BE2C (cell line): Measurements from ENCODE around the gene F8A2. TPM values are rescaled to one million over a fixed set of nuclear protein-coding genes. Genes with fewer than 3 reads are reported as not detected.
"Not testable (repeated sequence)": the region's sequence is repeated elsewhere in the genome, so short reads cannot be mapped to it uniquely, and the experiment has no call there.

ENCODE experiments used
- DNase-seq: peaks from one replicate; pipeline ENCODE4 v3.0.0-alpha.2; 2020
- H3K27me3 ChIP-seq: fragments of 250-450 bp; sonication (Bioruptor Pico); 2 replicates; pipeline ENCODE4 v1.5.1; 2020; ENCODE audit warnings: mild to moderate bottlenecking
- H3K36me3 ChIP-seq: fragments of 250-450 bp; sonication (Bioruptor Pico); 2 replicates; pipeline ENCODE4 v1.5.1; 2020; ENCODE audit warnings: mild to moderate bottlenecking
- H3K4me1 ChIP-seq: fragments of 250-450 bp; sonication (Bioruptor Pico); 2 replicates; pipeline ENCODE4 v1.5.1; 2020
- H3K4me3 ChIP-seq: 2 replicates; pipeline ENCODE4 v1.5.1; 2011; ENCODE audit warnings: low read depth, low read length
- H3K9me3 ChIP-seq: fragments of 250-450 bp; sonication (Bioruptor Pico); 2 replicates; pipeline ENCODE4 v1.5.1; 2020
- polyA plus RNA-seq: library from polyadenylated mRNA; unstranded; fragments of >200 nt; gene quantifications from one replicate; pipeline ENCODE4 v1.2.1, GENCODE V29; 2012; ENCODE audit warnings: low read depth, missing spikeins; ENCODE audit not compliant: insufficient read length, insufficient read depth
- TF ChIP-seq, protein P1 (sequence below): IDR thresholded peaks from 2 replicates; pipeline ENCODE4 v1.5.1; 2012; ENCODE audit warnings: mild to moderate bottlenecking, low read depth, low read length

The F8A2 gene
- polyA plus RNA-seq, result not detected

DNA sequence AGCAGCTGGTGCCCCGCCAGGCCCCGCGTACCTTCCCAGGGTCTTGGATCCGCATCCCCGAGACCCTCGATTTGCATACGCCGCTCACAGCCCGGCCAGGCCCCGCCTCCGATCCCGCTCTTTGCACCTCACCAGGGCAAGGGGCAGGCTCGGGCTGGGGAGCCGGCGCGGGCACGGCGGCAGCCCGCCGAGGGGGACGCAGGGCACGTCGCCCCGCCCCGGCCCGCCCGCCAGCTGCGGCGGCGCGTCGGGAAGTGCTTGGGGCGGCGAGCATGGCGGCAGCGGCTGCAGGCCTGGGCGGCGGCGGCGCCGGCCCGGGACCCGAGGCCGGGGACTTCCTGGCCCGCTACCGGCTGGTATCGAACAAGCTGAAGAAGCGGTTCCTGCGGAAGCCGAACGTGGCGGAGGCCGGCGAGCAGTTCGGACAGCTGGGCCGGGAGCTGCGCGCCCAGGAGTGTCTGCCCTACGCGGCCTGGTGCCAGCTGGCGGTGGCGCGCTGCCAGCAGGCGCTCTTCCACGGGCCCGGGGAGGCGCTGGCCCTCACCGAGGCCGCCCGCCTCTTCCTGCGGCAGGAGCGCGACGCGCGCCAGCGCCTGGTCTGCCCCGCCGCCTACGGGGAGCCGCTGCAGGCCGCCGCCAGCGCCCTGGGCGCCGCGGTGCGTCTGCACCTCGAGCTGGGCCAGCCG lies at the start of gene F8A2:
F8A2 (plus strand) TSS at position 253 of the 686 bp plus-strand sequence; CDS start at position 273, 20 bp downstream.
- not testable (repeated sequence) for H3K27me3 ChIP-seq, H3K4me3 ChIP-seq, H3K4me1 ChIP-seq, DNase-seq, H3K9me3 ChIP-seq, H3K36me3 ChIP-seq

DNA sequence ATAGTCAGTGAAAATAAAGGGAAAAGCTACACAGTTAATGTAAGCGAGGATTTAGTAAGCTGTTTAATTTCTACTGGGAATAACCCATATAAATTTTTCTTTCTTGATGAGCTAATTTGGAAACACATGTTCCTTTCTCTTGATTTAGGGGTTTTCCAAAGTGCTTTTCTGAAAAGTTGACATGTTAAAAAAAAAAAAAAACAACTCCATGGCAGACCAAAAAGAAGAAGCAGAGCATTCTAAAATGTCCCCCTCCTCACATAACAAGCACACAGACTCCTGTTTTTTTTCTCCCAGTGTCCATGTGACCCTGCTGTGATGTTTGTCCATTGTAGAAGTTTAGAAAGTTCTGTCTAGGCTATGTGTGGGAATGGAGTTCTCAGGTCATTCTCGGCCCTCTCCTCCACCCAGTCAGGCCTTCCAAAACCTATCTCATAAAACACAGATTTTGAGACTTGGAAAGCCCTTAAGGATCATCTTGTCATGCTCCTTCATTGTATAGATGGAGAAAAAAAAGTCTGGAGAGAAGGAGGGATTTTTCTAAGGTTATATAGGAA lies 48.3 kb upstream of the F8A2 start:
- TF ChIP-seq, protein P1, sequence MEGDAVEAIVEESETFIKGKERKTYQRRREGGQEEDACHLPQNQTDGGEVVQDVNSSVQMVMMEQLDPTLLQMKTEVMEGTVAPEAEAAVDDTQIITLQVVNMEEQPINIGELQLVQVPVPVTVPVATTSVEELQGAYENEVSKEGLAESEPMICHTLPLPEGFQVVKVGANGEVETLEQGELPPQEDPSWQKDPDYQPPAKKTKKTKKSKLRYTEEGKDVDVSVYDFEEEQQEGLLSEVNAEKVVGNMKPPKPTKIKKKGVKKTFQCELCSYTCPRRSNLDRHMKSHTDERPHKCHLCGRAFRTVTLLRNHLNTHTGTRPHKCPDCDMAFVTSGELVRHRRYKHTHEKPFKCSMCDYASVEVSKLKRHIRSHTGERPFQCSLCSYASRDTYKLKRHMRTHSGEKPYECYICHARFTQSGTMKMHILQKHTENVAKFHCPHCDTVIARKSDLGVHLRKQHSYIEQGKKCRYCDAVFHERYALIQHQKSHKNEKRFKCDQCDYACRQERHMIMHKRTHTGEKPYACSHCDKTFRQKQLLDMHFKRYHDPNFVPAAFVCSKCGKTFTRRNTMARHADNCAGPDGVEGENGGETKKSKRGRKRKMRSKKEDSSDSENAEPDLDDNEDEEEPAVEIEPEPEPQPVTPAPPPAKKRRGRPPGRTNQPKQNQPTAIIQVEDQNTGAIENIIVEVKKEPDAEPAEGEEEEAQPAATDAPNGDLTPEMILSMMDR, result no peak
- no peaks in the 10 kb centered on the region for H3K4me1 ChIP-seq

DNA sequence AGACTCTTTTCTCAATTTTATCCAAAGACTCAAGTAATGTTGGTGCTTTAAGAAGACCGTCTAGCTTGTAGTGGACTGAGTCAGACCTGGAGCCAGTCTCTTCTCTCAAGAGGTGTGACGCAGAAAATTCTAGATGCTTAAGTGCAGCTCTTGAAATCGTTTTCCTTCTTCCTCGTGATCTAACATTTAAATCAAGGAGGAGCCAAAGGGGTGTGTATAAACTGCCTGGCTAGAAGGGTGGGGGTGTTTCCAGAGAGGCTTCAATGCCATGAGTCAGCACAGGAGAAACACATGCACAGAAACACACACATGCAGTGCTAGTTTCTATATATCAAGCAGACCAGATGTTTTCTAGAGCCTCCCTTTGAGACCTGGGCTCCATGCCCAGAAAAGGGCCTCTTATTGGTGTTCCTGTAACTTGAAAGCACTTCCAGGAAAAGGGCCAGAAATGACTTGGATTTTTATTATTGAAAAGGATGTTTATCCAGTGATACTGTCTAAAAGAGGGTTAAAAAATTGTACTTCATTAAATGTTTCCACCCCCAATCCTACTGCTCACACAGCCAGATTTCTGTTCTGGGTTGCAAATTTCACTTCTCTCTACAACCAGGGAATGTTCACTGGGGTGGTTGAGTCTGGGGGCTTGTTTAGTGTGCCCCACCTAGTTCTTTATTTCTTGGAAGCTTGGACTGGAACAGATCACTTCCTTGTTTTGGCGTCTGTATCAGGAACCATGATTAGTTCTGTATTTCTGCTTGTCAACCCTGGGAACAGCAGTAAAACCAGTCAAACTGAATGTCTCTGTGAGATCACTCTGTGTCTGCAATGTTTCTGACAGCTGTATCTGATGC lies 47.2 kb upstream of the F8A2 start, which contains the start of gene CLIC2:
CLIC2 (minus strand) TSS at position 129 of the 851 bp plus-strand sequence. CDS start 187 bp downstream, outside the sequence.
- DNase-seq, result no peak
- H3K36me3 ChIP-seq, result no peaks in the 10 kb centered on the region

More for the DNA sequence above, 48.3 kb upstream of the F8A2 start:
- Histone ChIP-seq H3K4me3 (no peak overlapping the region), H3K9me3 (no peaks in the 10 kb centered on the region), H3K36me3 (no peaks in the 10 kb centered on the region), H3K27me3 (no peaks in the 10 kb centered on the region)
- DNase-seq, result no peak

DNA sequence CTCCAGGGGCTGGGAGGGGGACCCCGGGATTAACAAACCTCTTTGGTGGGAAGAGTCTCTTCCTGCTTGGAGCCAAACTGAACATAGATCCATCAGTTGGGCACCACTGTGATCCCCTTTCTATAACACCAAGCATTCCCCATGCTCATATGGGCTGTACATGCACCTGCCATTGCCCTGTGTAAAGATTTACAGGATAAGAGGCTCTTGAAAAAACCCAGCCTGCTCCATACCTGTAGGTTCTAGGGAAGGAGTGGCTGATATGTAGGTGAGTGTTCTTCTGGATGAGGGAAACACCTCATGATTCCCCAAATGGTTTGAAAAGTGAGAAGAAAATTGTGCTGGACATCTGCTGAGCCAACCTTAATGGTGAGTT lies 46.6 kb upstream of the F8A2 start:
- H3K4me3 ChIP-seq, H3K27me3 ChIP-seq, DNase-seq, H3K36me3 ChIP-seq, H3K4me1 ChIP-seq, H3K9me3 ChIP-seq: not testable (repeated sequence)

More for the DNA sequence above, 47.2 kb upstream of the F8A2 start, which contains the start of gene CLIC2:
- TF ChIP-seq, protein P1, result no peak
- Histone ChIP-seq H3K4me1 (no peaks in the 10 kb centered on the region), H3K27me3 (no peaks in the 10 kb centered on the region), H3K9me3 (no peaks in the 10 kb centered on the region), H3K4me3 (no peak within 1 kb of the TSS)

DNA sequence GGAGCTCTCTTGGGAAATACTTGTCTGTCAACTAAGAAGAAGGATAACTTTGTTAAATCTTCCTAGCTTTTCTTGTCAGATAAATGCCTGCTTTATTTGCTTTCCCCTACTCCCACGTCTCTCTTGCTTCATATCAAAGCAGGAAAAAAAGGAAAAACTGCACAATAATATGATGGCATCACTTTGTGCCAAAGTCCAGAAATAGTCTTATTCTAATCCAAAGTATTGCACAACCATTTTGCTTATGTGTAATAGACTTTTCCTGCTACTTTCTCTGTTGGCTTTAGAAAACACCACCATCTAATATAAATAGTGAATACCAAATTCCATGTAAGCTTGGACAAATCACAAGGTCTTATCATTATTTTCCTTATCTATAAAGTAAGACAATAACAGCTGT lies 36.2 kb upstream of the F8A2 start:
- not testable (repeated sequence) for H3K4me1 ChIP-seq, H3K36me3 ChIP-seq, H3K9me3 ChIP-seq, DNase-seq, H3K4me3 ChIP-seq, H3K27me3 ChIP-seq

DNA sequence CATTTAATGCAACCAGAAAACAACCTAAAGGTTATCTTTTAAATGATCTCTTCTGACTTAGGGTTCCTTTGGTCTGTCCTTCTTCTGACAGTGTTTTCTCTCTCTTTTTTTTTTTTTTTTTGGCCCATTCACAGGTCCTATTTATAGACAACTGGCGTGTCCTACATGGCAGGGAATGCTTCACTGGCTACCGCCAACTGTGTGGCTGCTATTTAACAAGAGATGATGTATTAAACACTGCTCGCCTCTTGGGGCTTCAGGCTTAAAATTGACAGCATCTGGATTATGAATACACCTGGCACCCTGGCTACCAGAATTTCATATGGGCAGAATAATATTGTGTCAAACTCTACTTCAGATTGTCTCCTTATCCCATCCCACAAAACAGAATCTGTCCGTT lies 32.4 kb upstream of the F8A2 start:
- not testable (repeated sequence) for H3K4me3 ChIP-seq, H3K36me3 ChIP-seq, H3K4me1 ChIP-seq, H3K9me3 ChIP-seq, H3K27me3 ChIP-seq, DNase-seq

DNA sequence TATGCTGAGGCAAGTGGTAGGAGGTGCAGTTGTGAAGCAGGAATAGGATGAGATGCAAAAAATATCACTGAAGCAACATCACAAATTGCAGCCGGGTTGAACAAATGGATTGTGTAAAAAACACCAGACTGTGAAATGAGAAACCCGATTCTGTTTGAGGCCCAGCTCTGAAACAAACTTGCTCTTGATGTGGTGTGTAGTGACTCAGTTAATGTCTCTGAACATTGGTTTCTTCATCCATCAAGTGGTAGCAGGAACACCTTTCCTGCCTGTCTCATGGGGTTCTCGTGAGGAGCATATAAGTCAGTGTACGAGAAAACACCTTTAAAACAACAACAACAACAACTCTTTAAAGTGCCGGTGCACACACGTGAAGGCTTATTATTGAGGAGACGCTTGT lies 18.2 kb upstream of the F8A2 start:
- not testable (repeated sequence) for H3K27me3 ChIP-seq, H3K36me3 ChIP-seq, H3K9me3 ChIP-seq, H3K4me1 ChIP-seq, DNase-seq, H3K4me3 ChIP-seq

DNA sequence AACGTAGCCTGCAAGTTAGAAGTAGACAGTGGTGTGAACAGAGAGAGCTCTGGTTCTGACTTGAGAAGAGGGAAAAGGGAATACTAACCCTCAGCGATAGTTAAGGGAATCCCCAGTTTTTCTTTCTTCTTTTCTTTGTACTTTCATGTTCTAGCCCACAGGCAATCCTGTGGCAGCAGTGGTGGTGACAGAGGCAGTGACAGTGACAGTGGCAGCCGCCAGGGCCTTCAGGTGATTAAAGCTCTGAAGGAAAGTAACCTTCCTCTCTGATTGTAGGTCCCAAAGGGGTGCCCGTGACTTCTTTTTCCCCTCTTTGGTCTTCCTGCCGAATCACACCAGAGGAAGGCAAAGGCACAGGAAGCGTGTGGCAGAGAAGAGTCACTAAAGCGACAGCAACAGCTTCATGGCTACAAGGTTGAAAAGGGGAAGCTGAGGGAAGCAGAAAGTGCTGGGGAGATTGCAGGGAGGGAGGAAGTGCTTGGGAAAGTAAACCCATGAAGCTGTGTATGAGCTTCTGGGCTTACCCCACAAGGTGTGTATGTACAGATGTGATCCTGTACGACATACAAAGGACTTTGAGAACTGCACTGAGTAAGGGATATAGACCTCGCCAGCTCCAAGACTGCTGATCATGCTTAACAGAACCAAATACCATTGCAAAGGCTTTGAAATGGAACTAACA lies 8.0 kb upstream of the F8A2 start:
- not testable (repeated sequence) for H3K4me1 ChIP-seq, DNase-seq, H3K4me3 ChIP-seq, H3K9me3 ChIP-seq, H3K36me3 ChIP-seq, H3K27me3 ChIP-seq

DNA sequence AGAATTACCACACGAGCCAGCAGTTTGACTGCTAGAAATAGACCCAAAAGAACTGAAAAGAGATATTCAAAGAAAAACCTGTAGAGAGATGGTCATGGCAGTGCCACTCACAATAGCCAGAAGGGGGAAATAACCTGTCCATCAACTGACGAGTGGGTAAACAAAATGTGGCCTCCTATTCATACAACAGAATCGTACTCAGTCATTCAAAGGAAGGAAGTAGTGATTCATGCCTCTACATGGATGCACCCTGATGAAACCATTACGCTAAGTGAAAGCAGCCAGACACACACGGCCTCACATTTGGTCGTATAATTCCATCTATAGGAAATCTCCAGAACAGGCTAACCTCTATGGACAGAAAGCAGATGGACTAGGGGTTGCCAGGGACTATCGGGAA lies 2.1 kb upstream of the F8A2 start:
- H3K36me3 ChIP-seq, H3K4me1 ChIP-seq, H3K27me3 ChIP-seq, H3K9me3 ChIP-seq, DNase-seq, H3K4me3 ChIP-seq: not testable (repeated sequence)

DNA sequence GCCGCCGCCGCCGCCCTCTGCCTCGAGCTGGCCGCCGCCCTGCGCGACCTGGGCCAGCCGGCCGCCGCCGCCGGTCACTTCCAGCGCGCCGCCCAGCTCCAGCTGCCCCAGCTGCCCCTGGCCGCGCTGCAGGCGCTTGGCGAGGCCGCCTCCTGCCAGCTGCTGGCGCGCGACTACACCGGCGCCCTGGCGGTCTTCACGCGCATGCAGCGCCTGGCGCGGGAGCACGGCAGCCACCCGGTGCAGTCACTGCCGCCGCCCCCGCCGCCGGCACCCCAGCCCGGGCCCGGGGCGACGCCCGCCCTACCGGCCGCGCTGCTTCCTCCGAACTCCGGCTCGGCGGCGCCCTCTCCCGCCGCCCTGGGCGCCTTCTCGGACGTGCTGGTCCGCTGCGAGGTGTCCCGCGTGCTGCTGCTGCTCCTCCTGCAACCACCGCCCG lies 653 bp downstream of the F8A2 start:
- not testable (repeated sequence) for H3K36me3 ChIP-seq, H3K4me1 ChIP-seq, DNase-seq, H3K27me3 ChIP-seq, H3K4me3 ChIP-seq, H3K9me3 ChIP-seq
